ENCODE measurements around the gene KIAA0930. TPM values are rescaled to one million over a fixed set of nuclear protein-coding genes. Genes with fewer than 3 reads are reported as not detected.

KIAA0930 gene
- total RNA-seq, 4 donors from 2014 or later, result 51.6 to 64.9 (median 62.0) TPM

- H3K27ac ChIP-seq, result no peak overlapping the region
- no peak for TF ChIP-seq EP300 (IDR thresholded peaks at IDR 0.05)
- TF ChIP-seq CTCF (IDR thresholded peaks at IDR 0.05), result no peak
- TF ChIP-seq POLR2A (IDR thresholded peaks at IDR 0.05), result no peak
- 92 to 96% methylated on average over 4 of the region's 4 CpGs for WGBS, 2 donors
These were observed 50.4 kb downstream of the KIAA0930 start for GRCh38 chr22:45190202-45190872.

DNA sequence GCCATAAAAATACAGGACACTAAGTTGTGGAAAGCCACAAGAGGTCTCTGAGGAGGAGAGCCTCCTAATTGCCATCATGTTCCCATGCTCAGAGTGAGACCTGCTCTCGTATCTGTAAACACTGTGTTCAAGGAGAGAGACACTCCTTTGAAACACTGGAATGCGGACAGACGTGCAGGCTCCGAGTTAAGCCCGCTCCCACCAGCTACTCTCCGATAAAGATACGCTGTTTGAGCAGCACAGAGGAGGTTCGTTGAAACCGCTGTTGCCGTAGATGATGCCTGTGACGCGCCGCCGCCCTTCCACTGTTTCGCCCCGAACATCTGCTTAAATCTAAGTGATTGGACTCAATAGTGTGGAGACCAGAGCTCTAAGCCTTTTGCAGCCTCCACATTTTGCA, 51.9 kb downstream of the KIAA0930 start:
- Histone ChIP-seq H3K4me3 (no peak overlapping the region), H3K27ac (no peak overlapping the region), H3K27me3 (no peaks in the 10 kb centered on the region), H3K9me3 (no peaks in the 10 kb centered on the region), H3K4me1 (peaks cover 0 to 19% (median 0%) of the 10 kb centered on the region in 4 donors), H3K36me3 (peaks cover 0 to 61% (median 4%) of the 10 kb centered on the region in 3 donors)
- no peak for DNase-seq (ENCODE audit: low spot score in 2 of 2)
- no peak for TF ChIP-seq EP300 (IDR thresholded peaks at IDR 0.05)
- no peak for TF ChIP-seq POLR2A (IDR thresholded peaks at IDR 0.05)
- no peak for TF ChIP-seq CTCF (IDR thresholded peaks at IDR 0.05)
- WGBS, 2 donors, result 86 to 87% methylated on average over 16 of the region's 16 CpGs

More at GRCh38 chr22:45190202-45190872, 50.4 kb downstream of the KIAA0930 start:
- peaks cover 0 to 58% (median 0%) of the 10 kb centered on the region in 3 donors for H3K36me3 ChIP-seq
- no peak overlapping the region for H3K4me3 ChIP-seq
- H3K4me1 ChIP-seq, result peaks cover 0 to 19% (median 0%) of the 10 kb centered on the region in 4 donors
- DNase-seq (ENCODE audit: low spot score in 2 of 2), result no peak
- H3K9me3 ChIP-seq, result no peaks in the 10 kb centered on the region
- no peaks in the 10 kb centered on the region for H3K27me3 ChIP-seq

GRCh38 chr22:45187891-45188290, 52.8 kb downstream of the KIAA0930 start:
- H3K27me3 ChIP-seq, result no peaks in the 10 kb centered on the region
- no peak overlapping the region for H3K27ac ChIP-seq
- no peak for DNase-seq (ENCODE audit: low spot score in 2 of 2)
- TF ChIP-seq POLR2A (IDR thresholded peaks at IDR 0.05) (no peak), EP300 (IDR thresholded peaks at IDR 0.05) (no peak), CTCF (IDR thresholded peaks at IDR 0.05) (no peak)
- no peaks in the 10 kb centered on the region for H3K9me3 ChIP-seq
- peaks cover 0 to 11% (median 0%) of the 10 kb centered on the region in 4 donors for H3K4me1 ChIP-seq
- no peak overlapping the region for H3K4me3 ChIP-seq
- peaks cover 0 to 67% (median 5%) of the 10 kb centered on the region in 3 donors for H3K36me3 ChIP-seq
- WGBS, 2 donors, result 42 to 51% methylated on average over 4 of the region's 4 CpGs

GRCh38 chr22:45185718-45186514, 54.8 kb downstream of the KIAA0930 start:
- no peak for TF ChIP-seq CTCF (IDR thresholded peaks at IDR 0.05)
- TF ChIP-seq POLR2A (IDR thresholded peaks at IDR 0.05), result no peak
- TF ChIP-seq EP300 (IDR thresholded peaks at IDR 0.05), result no peak
- DNase-seq (ENCODE audit: low spot score in 2 of 2), result no peak
- 77 to 81% methylated on average over 16 of the region's 16 CpGs for WGBS, 2 donors
- Histone ChIP-seq H3K36me3 (peaks cover 0 to 82% (median 5%) of the 10 kb centered on the region in 3 donors), H3K27me3 (no peaks in the 10 kb centered on the region), H3K27ac (no peak overlapping the region), H3K9me3 (no peaks in the 10 kb centered on the region), H3K4me1 (peaks cover 0 to 8% (median 0%) of the 10 kb centered on the region in 4 donors), H3K4me3 (no peak overlapping the region)

- no peak for TF ChIP-seq EP300 (IDR thresholded peaks at IDR 0.05)
- no peak for TF ChIP-seq POLR2A (IDR thresholded peaks at IDR 0.05)
- no peak for TF ChIP-seq CTCF (IDR thresholded peaks at IDR 0.05)
- 75 to 82% methylated on average over 13 of the region's 13 CpGs for WGBS, 2 donors
- H3K27me3 ChIP-seq, result no peaks in the 10 kb centered on the region
- no peak for DNase-seq (ENCODE audit: low spot score in 2 of 2)
- H3K4me1 ChIP-seq, result peaks cover 0 to 14% (median 0%) of the 10 kb centered on the region in 4 donors
- H3K27ac ChIP-seq, result no peak overlapping the region
- no peaks in the 10 kb centered on the region for H3K9me3 ChIP-seq
- H3K36me3 ChIP-seq, result peaks cover 0 to 81% (median 11%) of the 10 kb centered on the region in 3 donors
- no peak overlapping the region for H3K4me3 ChIP-seq
These were observed 56.7 kb downstream of the KIAA0930 start for GRCh38 chr22:45183974-45184373.
